Esophagus muscularis mucosa (tissue), 4 donors: ENCODE results near the gene CD68. TPM values are rescaled to one million over a fixed set of nuclear protein-coding genes. Genes with fewer than 3 reads are reported as not detected.

Source experiments
- DNase-seq: peaks from one replicate; pipeline ENCODE4 v3.0.0-alpha.2; 2017; ENCODE audit errors: extremely low spot score
- H3K27ac ChIP-seq, 4 donors: fragments of 200-600 bp; sonication (generic); replicated peaks in 1 of 4; 1 replicate in 3 of 4; 2 replicates in 1 of 4; pipeline ENCODE4 v1.5.1; 2016 to 2019; ENCODE audit warnings: mild to moderate bottlenecking in 1 of 4
- H3K27me3 ChIP-seq, 4 donors: fragments of 200-600 bp; sonication (generic); one replicate each; pipeline versions ENCODE4 v1.5.1 to v1.6.0; 2016 to 2019
- H3K36me3 ChIP-seq, 4 donors: fragments of 200-600 bp; sonication (generic); one replicate each; pipeline ENCODE4 v1.5.1; 2016 to 2019
- H3K4me1 ChIP-seq, 4 donors: fragments of 200-600 bp; sonication (generic); one replicate each; pipeline ENCODE4 v1.5.1; 2016 to 2019
- H3K4me3 ChIP-seq, 4 donors: fragments of 200-600 bp; sonication (generic); 1 replicate in 2 of 4; 2 replicates in 2 of 4; pipeline ENCODE4 v1.5.1; 2016 to 2019; ENCODE audit warnings: mild to moderate bottlenecking in 4 of 4, moderate library complexity in 1 of 4
- H3K9me3 ChIP-seq, 4 donors: fragments of 200-600 bp; sonication (generic); 1 replicate in 3 of 4; 2 replicates in 1 of 4; pipeline ENCODE4 v1.5.1; 2016 to 2019
- CTCF ChIP-seq, 3 experiments: fragments of 200-600 bp in 2 of 3; fragments of 450-650 bp in 1 of 3; sonication (generic) in 2 of 3; IDR thresholded peaks; one replicate each; pipeline ENCODE4 v1.5.1; 2017 to 2019; ENCODE audit warnings: antibody characterized with exemption in 3 of 3, mild to moderate bottlenecking in 2 of 3, moderate library complexity in 1 of 3
- EP300 ChIP-seq: sonication (generic); formaldehyde crosslinking; IDR thresholded peaks from one replicate; pipeline ENCODE4 v1.6.1; 2017; ENCODE audit warnings: antibody characterized with exemption
- POLR2A ChIP-seq: fragments of 450-650 bp; IDR thresholded peaks from one replicate; pipeline ENCODE4 v1.6.1; 2017; ENCODE audit warnings: antibody characterized with exemption, moderate library complexity, mild to moderate bottlenecking, low read depth
- POLR2AphosphoS5 ChIP-seq, 2 donors: sonication (generic); formaldehyde crosslinking; IDR thresholded peaks; one replicate each; pipeline ENCODE4 v1.6.1; 2017; ENCODE audit warnings: antibody characterized with exemption in 2 of 2
- WGBS: methylation state at CpG from one replicate; pipeline ENCODE4 v1.1.5; 2018; 5-methylcytosine and 5-hydroxymethylcytosine counted together
- intact Hi-C: fragments of 100-400 bp; cut with DNase I; formaldehyde crosslinking; loops from one replicate; pipeline ENCODE4 v1.15.1; 2023
- total RNA-seq, 4 donors: library from RNA; depleted of rRNA; stranded (reverse); fragments of >200 nt; gene quantifications; one replicate each; pipeline versions ENCODE4 v1.1.0 to v1.2.1, GENCODE V29; 2016

CD68 gene
- total RNA-seq, 4 donors from 2014 or later, result 34.5 to 70.7 (median 44.7) TPM

- H3K36me3 ChIP-seq, result peaks cover 27 to 39% (median 38%) of the 10 kb centered on the region in 4 donors
- 0% methylated on average over 26 of the region's 82 CpGs for WGBS
- H3K27ac ChIP-seq, result peak within 1 kb of the TSS; percentile 89 to 99 (median 93)
- H3K4me3 ChIP-seq, result peak within 1 kb of the TSS; percentile 74 to 96 (median 88)
- no peaks in the 10 kb centered on the region for H3K9me3 ChIP-seq
- intact Hi-C loops, result loop anchor here (2.0 kb wide), 1 partner anchor 207 kb away; the partner anchor contains the start of gene TMEM95
- no peaks in the 10 kb centered on the region for H3K27me3 ChIP-seq
- DNase-seq, result peak; percentile 95
- TF ChIP-seq POLR2AphosphoS5 (IDR thresholded peaks at IDR 0.05) (peak; percentile 78 to 90), POLR2A (peak; percentile 74), EP300 (no peak), CTCF (IDR thresholded peaks at IDR 0.05) (peak in 1 of 3 experiments; percentile 29)
- H3K4me1 ChIP-seq, result peaks cover 61 to 80% (median 70%) of the 10 kb centered on the region in 4 donors
Observed at GRCh38 chr17:7561589-7562207, 17.7 kb upstream of the CD68 start, which contains the start of gene SENP3. TSS of gene SENP3 (plus strand) at chr17:7561919. CDS start at chr17:7563077, 1,158 bp downstream.

DNA sequence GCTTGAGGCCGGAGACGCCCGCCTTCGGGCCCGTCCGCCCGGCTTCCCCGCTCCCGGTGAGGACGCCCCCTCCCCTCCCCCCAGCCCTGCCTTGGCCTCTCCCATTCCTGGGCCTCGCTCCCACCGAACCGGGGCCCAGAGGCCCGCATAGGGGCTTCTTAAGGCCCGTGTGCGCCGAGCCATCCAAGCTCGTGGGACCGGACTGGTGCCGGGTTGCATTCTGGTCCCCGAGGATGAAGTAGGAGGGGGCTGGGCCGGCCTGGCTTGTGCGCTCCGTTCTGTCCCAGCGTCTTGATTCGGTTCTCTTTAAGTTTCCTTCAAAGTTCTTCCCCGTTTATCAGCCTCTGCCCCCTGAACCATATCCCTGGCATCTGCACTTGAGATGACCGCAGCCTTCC, 17.2 kb upstream of the CD68 start:
- Histone ChIP-seq H3K27me3 (no peaks in the 10 kb centered on the region), H3K27ac (peak overlapping the region; percentile 89 to 99 (median 93)), H3K36me3 (peaks cover 32 to 44% (median 41%) of the 10 kb centered on the region in 4 donors), H3K9me3 (no peaks in the 10 kb centered on the region), H3K4me1 (peaks cover 58 to 75% (median 67%) of the 10 kb centered on the region in 4 donors), H3K4me3 (peak overlapping the region; percentile 74 to 96 (median 88))
- TF ChIP-seq CTCF (IDR thresholded peaks at IDR 0.05) (no peak), POLR2AphosphoS5 (IDR thresholded peaks at IDR 0.05) (no peak), POLR2A (no peak), EP300 (no peak)
- no peak for DNase-seq
- intact Hi-C loops, result no loop called here
- WGBS, result 1% methylated on average over 20 of the region's 28 CpGs

- intact Hi-C loops, result no loop called here
- peak overlapping the region; percentile 74 to 96 (median 88) for H3K4me3 ChIP-seq
- DNase-seq, result no peak
- no peaks in the 10 kb centered on the region for H3K27me3 ChIP-seq
- peaks cover 37 to 52% (median 47%) of the 10 kb centered on the region in 4 donors for H3K36me3 ChIP-seq
- TF ChIP-seq POLR2AphosphoS5 (IDR thresholded peaks at IDR 0.05) (no peak), CTCF (IDR thresholded peaks at IDR 0.05) (no peak), POLR2A (no peak), EP300 (no peak)
- 85% methylated on average over 27 of the region's 30 CpGs for WGBS
- H3K9me3 ChIP-seq, result no peaks in the 10 kb centered on the region
- no peak overlapping the region for H3K27ac ChIP-seq
- peaks cover 49 to 64% (median 56%) of the 10 kb centered on the region in 4 donors for H3K4me1 ChIP-seq
Observed at GRCh38 chr17:7563115-7563869, 16.1 kb upstream of the CD68 start.

GRCh38 chr17:7569571-7569970, 9.9 kb upstream of the CD68 start:
- WGBS, result 79% methylated on average over 5 of the region's 5 CpGs

More at GRCh38 chr17:7569571-7569970, 9.9 kb upstream of the CD68 start:
- Histone ChIP-seq H3K36me3 (peaks cover 50 to 73% (median 69%) of the 10 kb centered on the region in 4 donors), H3K27ac (no peak overlapping the region), H3K4me3 (no peak overlapping the region), H3K27me3 (no peaks in the 10 kb centered on the region), H3K4me1 (peaks cover 13 to 24% (median 21%) of the 10 kb centered on the region in 4 donors), H3K9me3 (no peaks in the 10 kb centered on the region)
- TF ChIP-seq EP300, result no peak
- TF ChIP-seq CTCF (IDR thresholded peaks at IDR 0.05), result no peak
- TF ChIP-seq POLR2A, result no peak
- no peak for TF ChIP-seq POLR2AphosphoS5 (IDR thresholded peaks at IDR 0.05)
- intact Hi-C loops, result no loop called here
- no peak for DNase-seq
